Measurements from ENCODE around the gene MNAT1.
"Not testable (repeated sequence)": the region's sequence is repeated elsewhere in the genome, so short reads cannot be mapped to it uniquely, and the experiment has no call there.

The MNAT1 gene

DNA sequence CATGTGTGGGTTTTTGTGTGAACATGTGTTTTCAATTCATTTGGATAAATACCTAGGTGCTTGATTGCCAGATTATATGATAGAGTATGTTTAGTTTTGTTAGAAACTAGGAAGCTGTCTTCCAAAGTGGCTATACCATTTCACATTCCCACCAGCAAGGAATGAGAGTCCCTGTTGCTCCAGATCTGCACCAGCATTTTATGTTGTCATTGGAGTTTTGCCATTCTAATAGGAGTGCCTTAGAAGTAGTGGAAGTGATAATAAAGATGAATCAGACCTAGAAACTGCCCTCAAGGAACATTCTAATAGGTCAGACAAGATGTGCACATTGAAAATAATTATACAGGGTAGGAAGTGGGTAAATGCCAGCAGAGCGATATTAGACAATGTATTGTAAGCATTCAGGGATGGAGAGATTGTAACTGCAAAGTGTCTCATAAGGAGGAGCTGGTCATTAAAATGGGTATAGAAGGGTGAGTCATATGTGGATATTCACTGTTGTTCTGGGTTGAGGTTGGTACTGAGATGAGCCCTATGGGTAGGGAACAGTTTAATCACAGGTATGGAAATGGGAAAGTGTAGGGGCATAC is 71.4 kb downstream of the MNAT1 start:
- no peak for DNase-seq (ENCODE audit: low read depth in 3 of 3)

DNA sequence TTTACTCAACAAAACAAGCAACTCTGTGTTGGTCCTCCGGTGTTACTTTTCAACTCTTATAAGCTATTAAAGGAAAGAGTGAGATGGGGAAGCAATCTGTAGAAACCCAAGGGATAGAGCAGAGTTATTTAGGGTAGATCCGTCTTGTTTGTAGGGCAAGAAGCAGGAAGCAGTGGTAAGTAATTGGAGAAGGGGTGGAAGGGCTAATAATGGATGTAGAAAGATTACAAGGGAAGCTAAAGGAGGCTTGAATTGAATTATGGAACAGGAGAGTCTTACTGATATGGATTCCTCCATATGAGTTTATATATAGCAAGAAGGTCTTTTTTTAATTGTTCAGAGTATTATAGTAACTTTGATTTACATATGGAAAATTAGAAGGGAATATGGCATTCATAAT is 72.7 kb downstream of the MNAT1 start:
- no peak for DNase-seq (ENCODE audit: low read depth in 3 of 3)

DNA sequence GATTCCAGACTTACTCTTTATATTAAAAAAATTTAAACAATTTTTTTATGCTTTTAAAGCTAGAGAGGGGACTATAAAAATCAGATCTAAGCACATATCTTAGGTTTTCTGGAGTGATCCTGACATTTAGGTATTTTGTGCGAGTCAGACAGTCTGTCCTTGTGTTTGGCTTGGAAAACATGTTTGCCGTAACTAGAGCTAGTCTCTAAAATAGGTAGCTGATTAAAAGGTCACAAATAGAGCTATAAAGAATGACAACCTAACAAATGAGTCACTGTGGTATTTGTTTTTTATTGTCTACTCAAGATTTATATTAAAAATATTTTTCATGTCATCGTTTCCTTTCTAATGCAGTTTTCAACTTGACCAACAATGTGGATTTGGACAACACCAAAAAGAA is 73.4 kb downstream of the MNAT1 start:
- DNase-seq (ENCODE audit: low read depth in 3 of 3): no peak

DNA sequence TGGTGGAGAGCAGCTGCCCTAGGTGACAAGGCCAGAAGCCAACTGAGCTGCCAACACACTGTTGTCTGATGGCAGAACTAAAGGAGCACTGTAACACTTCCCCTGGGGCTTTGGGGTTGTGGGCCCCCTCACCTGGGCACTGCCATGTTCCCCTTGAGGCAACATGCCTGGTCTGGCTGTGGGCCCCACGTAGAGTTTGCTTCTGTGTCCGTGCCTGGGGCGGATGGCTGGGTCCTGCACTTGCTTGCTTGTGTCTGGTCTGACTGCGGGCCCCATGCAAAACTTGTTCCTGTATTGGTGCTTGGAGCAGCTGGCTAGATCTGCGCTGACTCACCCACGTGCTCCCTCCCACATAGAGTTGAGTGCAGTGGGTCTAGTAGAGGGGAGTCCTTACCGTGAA is 78.4 kb downstream of the MNAT1 start:
- no peak for DNase-seq (ENCODE audit: low read depth in 3 of 3)

DNA sequence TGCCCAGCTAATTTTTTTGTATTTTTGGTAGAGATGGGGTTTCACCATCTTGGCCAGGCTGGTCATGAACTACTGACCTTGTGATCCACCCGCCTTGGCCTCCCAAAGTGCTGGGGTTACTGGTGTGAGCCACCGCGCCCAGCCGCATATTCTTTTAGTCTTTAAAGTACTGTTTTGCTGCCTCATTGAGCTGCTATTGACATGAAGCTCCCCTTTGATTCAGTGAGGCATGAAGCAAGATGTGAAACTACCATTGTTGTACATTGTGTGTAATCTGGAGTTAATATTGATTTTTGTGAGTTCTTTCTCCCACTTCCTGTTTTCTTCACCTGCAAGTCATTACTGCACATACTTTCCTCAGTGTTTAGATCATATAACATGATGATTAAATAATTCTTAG is 80.8 kb downstream of the MNAT1 start:
- DNase-seq (ENCODE audit: low read depth in 3 of 3): no peak

DNA sequence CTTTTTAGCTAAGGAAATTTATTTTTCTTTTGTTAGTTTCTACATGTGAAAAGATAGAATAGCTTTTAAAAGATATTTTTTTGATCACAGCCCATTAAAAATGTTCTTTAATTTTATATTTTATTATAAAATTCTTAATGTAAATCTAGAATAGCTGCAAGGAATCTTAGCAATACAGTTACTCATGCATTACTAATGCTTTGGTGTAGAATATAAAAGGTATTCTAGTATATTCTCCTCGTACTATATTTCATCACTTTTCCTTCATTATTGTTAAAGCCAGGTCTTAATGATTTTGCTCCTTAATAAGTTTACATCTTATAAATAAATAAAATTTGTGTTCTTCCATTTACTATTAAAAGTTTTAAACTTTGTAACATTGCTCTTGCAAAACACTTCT is 82.6 kb downstream of the MNAT1 start:
- DNase-seq (ENCODE audit: low read depth in 3 of 3): no peak

DNA sequence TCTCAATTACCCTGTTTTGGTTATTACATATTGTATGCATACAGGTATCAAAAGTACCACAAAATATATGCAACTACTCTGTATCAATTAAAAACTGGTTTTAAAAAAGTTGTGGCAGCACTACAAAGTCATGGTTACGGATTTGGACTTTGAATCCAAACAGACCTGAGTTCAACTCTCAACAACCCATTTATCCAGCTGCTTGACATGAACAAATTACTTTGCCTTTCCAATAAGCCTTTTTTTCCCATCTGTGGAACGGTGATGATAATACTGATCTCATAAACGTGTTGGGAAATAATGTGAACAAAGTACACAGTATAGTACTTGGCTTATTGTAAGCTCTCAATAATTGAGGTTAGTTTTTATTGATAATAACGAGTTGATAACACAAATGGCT is 85.0 kb downstream of the MNAT1 start:
- DNase-seq (ENCODE audit: low read depth in 3 of 3): no peak

DNA sequence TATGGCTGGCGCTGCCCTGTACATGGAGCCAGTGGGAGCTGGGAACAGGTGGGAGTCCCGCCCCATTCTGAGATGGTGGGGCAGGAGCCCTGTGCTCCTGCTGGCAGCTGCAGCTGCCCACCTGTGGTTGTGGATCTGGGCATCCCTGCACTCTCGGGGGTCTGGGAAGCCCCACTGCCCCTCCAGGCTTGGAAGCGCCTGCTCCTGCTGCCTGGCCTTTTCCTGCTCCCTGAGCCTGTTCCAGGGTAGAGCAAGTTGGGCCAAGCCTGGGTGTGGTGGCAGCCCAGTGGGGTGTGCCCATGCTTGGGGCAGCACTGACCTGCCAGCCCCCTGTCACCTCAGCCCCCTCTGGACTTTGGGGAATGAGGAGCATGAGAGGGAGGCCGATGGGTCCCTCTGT is 104.0 kb downstream of the MNAT1 start:
- DNase-seq (ENCODE audit: low read depth in 3 of 3): no peak

DNA sequence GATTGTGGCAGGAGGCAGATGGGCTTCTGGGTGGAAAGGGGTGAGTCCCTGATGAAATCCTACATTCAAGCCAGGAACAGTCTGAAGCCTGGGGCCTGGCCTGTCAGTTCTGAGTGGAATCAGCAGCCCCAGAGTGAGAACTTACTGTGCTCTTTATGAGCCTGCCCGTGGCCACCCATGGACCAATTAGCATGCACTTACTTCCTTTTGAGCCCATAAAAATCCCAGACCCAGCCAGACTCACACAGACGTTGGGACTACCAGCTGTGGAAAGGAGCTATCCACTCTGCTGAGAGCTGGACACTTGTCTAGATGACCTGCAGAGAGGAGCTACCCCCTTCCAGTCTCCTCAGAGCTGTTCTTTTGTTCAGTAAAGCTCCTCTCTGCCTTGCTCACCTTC is 104.5 kb downstream of the MNAT1 start:
- DNase-seq (ENCODE audit: low read depth in 3 of 3): no peak

DNA sequence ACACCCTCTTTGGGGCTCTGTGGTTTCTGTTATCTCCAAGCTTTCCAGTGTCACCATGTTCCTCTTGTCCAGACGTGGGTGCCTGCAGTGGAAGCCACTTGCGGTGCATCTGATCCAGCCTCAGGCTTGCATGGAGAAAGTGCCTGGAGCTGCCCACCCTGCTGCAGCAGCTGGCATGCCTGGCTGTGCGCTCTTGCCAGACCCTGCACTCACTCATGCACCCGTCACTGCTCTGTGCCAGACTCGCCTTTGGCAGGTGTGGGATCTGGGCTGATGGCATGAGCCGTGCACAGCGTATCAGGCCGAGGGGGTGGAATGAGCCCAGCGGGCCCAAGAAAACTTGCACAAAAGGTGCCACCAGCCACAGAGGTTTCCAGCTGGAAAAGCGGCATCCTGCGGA is 105.1 kb downstream of the MNAT1 start:
- DNase-seq (ENCODE audit: low read depth in 3 of 3): no peak

DNA sequence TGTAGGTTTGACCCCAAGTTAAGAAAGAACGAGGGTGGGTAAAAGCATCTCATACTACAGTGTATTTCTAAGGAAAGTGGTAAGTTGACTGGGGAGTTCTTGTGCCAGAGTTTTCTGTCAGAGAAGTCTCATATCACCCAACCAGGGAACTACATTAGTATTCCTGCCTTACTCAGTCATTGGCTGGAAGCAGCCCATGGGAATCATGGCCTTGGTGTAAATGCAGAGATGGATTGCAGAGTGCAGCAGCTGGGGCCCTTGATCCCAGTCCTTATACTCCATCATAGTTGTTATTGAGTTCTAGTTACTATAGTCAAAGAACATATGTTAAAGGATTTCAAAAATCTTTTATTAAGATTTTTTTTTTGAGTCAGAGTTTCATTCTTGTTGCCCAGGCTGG is 105.8 kb downstream of the MNAT1 start:
- DNase-seq (ENCODE audit: low read depth in 3 of 3): no peak

DNA sequence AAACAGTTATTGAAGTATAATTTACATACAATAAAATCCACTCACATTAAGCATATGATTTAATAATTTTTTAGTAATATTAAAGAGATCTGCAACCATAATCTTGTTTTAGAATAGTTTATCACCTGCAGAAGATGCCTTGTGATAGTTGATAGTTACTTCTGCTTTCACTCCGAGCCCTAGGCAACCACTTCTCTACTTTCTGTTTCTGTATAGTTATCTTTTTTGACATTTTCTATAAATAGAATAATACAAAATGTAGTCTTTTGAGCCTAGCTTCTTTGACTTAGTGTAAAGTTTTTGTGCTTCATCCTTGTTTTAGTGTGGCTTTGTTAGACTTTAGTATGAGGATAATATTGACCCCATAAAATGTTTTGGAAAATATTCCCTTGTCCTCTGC is 111.0 kb downstream of the MNAT1 start:
- DNase-seq (ENCODE audit: low read depth in 3 of 3): no peak

DNA sequence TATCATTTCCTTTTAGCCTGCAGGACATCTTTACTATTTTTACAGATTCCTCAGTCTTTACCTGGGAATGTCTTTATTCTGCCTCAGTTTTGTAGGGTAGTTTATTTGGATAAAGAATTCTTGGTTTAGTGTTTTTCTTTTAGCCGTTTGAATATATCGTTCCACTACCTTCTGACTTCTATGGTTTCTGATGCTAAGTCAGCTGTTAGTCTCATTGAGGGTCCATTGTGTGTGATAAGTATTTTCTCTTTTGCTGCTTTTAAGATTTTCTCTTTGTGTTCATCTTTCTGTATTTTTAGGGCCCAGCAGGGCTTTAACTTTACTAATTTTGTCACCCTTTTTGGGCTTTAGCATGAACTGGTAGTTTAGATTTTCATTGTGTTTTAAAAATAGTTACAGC is 113.5 kb downstream of the MNAT1 start:
- no peak for DNase-seq (ENCODE audit: low read depth in 3 of 3)

DNA sequence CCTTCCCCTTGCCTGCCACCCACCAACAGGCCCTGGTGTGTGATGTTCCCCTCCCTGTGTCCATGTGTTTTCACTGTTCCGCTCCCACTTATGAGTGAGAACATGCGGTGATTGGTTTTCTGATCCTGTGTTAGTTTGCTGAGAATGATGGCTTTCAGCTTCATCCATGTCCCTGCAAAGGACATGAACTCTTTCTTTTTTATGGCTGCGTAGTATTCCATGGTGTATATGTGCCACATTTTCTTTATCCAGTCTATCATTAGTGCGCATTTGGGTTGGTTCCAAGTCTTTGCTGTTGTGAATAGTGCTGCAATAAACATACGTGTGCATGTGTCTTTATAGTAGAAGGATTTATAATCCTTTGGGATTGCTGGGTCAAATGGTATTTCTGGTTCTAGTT is 117.1 kb downstream of the MNAT1 start:
- not testable (repeated sequence) for DNase-seq (ENCODE audit: low read depth in 3 of 3)

DNA sequence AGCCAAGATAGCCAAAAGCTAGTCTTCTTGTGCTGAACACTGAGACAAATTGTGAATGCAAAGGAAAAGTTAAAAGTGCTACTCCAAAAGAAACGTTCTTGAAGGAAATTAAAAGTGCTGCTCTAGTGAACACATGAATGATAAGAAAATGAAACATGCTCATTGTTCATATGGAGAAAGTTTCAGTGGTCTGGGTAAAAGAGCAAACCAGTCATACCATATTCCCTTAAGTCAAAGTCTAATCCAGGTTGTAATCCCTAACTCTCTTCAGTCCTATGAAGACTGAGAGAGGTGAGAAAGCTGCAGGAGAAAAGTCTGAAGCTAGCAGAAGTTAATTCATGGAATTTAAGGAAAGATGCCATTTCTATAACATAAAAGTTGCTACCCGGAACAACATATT is 121.5 kb downstream of the MNAT1 start:
- no peak for DNase-seq (ENCODE audit: low read depth in 3 of 3)

DNA sequence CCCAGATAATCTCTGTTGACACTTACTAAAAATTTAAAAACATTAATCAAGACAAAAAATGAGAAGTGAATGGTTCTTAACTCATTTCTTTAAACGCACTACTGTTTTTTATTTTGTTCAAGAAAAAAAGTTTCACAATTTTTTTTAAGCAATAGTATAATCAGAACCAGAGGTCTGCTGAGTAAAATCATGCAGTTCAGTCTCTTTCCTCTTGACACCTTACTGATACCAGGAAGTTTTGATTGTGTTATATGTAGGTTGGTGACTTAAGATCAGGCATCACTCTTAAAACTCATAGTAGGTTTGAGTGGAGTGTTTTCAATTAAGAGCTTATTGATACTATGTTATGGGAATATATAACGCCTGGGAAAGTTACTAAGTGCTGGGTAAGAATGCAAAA is 125.0 kb downstream of the MNAT1 start:
- no peak for DNase-seq (ENCODE audit: low read depth in 3 of 3)

DNA sequence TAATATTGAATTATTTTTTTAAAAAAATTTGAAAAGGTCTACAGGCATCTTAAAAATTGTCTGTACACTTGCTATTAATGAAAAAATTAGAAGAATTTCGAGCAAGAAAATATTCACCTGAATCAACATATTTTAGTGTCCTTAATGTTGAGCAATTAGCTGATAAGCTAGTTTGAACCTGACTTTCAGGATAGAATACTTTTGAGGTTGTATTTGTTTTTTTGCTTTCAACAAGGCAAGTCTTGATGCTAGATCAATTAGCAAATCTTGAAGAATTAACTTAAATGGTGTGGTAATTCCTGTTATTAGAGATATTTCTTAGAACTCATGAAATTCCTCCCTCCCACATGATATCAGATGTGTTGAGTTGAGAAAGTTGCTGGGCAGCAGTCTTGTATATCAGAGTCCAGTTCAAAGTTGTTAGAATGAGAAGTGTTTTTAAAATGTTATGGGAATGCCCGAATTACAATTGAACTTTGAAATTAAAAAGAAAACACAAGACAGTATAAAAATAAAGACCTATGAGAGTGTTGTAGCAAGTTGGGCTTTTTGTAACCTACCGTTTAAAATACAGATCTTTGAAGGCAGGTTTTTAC is 127.1 kb downstream of the MNAT1 start:
- no peak for DNase-seq (ENCODE audit: low read depth in 3 of 3)

DNA sequence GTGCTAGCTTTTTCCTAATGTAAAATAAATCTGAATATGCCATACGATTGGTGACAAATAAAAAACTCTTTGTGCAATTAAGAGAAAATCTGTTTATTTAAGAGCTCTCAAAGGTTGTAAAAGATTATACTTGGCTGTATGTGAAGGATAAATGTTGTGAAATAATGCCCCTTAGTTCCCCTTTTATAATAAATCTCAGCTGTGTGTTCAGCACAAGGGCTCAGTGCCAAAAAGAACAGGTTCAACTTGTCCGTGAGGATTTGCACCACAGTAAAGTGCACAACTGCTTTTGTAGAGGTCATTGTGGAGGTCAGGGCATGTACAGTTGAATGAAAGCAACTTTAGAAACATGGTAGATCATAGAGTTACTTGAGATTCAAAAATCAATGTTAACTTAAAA is 127.7 kb downstream of the MNAT1 start:
- DNase-seq (ENCODE audit: low read depth in 3 of 3): no peak

DNA sequence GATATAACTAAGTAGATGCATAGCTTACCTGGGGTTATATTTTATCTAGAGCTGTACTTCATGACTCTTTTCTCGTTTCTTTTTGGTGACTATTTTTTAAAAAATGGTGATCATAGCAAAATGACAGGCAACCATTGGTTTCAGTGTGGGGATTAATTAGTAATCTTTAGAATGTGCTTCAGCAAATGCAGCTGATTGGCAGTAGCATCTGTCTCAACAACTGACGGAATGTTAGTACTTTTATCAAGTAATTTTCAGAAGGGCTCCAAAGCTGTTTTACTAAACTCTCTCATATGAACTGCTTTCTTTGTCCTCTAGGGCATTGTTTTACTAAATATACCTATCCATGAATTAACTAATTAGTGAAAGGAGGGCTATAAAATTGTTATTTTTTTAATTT is 128.7 kb downstream of the MNAT1 start:
- DNase-seq (ENCODE audit: low read depth in 3 of 3): no peak

DNA sequence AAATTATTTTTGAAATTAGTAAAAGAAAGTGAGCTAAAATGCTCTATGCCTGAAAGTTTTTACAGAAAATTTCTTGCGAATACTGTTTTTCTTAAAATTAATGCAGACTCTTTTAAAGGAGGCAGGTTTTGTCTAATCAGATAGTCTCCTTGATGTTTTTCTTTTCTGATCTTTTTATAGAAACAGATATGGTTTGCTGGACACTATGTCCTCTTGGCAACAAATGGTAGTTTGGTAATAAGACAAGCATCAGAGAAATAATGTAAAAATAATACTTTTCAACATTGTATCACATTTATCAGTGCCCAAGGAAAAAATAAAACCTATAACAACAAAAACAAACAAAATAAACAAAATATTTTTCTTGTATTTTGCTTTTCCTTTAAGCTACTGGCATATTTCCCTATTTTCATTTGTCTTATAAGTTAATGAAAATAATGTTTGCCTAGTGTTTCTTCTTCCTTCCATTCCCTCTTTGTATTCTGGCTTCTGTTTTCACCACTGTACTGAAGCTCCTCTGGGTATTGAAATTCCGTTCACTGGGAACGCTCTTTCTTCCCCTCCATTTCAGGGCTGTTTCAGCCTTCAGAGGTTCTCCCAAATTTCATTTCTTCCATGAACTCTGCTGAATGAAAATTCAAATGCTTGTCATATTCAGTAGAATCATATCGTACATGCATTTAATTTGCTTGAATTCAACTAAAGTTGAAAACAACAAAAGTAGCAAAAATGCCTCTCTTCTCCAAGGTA is 131.0 kb downstream of the MNAT1 start:
- DNase-seq (ENCODE audit: low read depth in 3 of 3): no peak

DNA sequence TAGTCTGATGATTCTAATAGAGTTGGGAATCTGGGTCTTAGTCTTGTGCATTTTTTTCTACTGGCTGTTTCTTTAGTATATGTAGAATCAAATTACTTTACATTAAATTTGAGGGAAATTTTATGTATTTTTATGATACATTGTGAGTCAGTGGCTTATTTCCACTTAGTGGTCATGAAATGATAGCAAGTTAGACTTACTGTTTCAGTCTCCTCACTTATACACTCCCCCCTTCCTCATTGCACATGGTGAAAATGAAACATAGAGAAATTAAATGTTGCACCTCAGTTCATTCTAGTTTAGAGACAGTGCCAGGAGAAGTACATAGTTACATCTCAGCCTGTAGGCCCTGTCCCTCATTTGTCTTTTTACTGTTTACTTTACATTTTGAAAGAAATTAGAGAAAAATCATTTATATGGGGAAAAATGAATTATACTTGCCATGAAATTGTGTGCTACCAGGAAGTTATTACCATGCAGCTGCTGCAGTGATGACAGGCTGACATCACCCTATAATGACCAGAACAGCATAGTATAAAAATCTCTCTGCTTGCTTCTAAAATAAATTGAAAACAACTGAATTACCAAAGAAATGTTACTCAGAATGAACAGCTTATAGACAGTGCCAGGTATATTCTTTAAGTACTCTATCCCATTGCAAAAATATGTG is 133.1 kb downstream of the MNAT1 start:
- DNase-seq (ENCODE audit: low read depth in 3 of 3): no peak

DNA sequence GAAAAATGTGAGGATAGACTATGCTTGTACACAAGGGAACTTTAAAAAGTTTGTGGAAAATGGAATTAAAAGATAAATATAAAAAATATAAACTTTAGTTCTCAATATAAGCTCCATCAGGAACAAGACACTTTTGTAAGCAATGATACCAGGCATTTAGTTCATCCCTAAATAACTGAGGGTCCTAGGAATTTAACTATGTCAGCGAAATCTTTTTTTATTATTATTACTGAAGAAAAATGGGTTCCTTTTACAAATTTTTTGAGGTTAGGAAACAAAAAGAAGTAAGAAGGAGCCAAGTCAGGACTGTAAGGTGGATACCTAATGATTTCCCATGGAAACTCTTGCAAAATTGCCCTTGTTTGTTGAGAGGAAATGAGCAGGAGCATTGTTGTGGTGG is 143.6 kb downstream of the MNAT1 start:
- no peak for DNase-seq (ENCODE audit: low read depth in 3 of 3)

DNA sequence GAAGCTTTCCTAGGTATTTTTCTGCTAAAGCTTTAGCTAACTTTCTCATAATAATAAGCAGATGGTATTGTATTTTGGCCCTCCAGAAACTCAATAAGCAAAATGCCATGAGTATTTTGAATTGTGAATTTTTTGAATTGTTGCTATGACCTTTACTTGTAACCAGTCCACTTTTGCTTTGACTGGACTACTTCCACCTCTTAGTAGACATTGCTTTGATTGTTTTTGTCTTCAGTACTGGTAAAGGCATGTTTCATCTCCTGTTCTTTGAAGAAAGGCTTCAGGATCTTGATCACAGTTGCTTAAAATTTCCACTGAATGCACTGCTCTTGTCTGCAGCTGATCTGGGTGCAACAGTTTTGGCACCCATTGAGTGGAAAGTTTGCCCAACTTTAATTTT is 144.0 kb downstream of the MNAT1 start:
- no peak for DNase-seq (ENCODE audit: low read depth in 3 of 3)

All from stimulated activated CD4-positive, alpha-beta T cell treated with anti-CD3 and anti-CD28 coated beads, TNF-alpha, amount 100 ng/mL, for 48 hours (primary cell).